Esophagus muscularis mucosa (tissue), 4 donors: ENCODE data around the gene AANAT. TPM values are rescaled to one million over a fixed set of nuclear protein-coding genes. Genes with fewer than 3 reads are reported as not detected.

Source experiments
- DNase-seq: peaks from one replicate; pipeline ENCODE4 v3.0.0-alpha.2; 2017; ENCODE audit errors: extremely low spot score
- H3K27ac ChIP-seq, 4 donors: fragments of 200-600 bp; sonication (generic); replicated peaks in 1 of 4; 1 replicate in 3 of 4; 2 replicates in 1 of 4; pipeline ENCODE4 v1.5.1; 2016 to 2019; ENCODE audit warnings: mild to moderate bottlenecking in 1 of 4
- H3K27me3 ChIP-seq, 4 donors: fragments of 200-600 bp; sonication (generic); one replicate each; pipeline versions ENCODE4 v1.5.1 to v1.6.0; 2016 to 2019
- H3K36me3 ChIP-seq, 4 donors: fragments of 200-600 bp; sonication (generic); one replicate each; pipeline ENCODE4 v1.5.1; 2016 to 2019
- H3K4me1 ChIP-seq, 4 donors: fragments of 200-600 bp; sonication (generic); one replicate each; pipeline ENCODE4 v1.5.1; 2016 to 2019
- H3K4me3 ChIP-seq, 4 donors: fragments of 200-600 bp; sonication (generic); 1 replicate in 2 of 4; 2 replicates in 2 of 4; pipeline ENCODE4 v1.5.1; 2016 to 2019; ENCODE audit warnings: mild to moderate bottlenecking in 4 of 4, moderate library complexity in 1 of 4
- H3K9me3 ChIP-seq, 4 donors: fragments of 200-600 bp; sonication (generic); 1 replicate in 3 of 4; 2 replicates in 1 of 4; pipeline ENCODE4 v1.5.1; 2016 to 2019
- CTCF ChIP-seq, 3 experiments: fragments of 200-600 bp in 2 of 3; fragments of 450-650 bp in 1 of 3; sonication (generic) in 2 of 3; IDR thresholded peaks; one replicate each; pipeline ENCODE4 v1.5.1; 2017 to 2019; ENCODE audit warnings: antibody characterized with exemption in 3 of 3, mild to moderate bottlenecking in 2 of 3, moderate library complexity in 1 of 3
- EP300 ChIP-seq: sonication (generic); formaldehyde crosslinking; IDR thresholded peaks from one replicate; pipeline ENCODE4 v1.6.1; 2017; ENCODE audit warnings: antibody characterized with exemption
- POLR2A ChIP-seq: fragments of 450-650 bp; IDR thresholded peaks from one replicate; pipeline ENCODE4 v1.6.1; 2017; ENCODE audit warnings: antibody characterized with exemption, moderate library complexity, mild to moderate bottlenecking, low read depth
- POLR2AphosphoS5 ChIP-seq, 2 donors: sonication (generic); formaldehyde crosslinking; IDR thresholded peaks; one replicate each; pipeline ENCODE4 v1.6.1; 2017; ENCODE audit warnings: antibody characterized with exemption in 2 of 2
- WGBS: methylation state at CpG from one replicate; pipeline ENCODE4 v1.1.5; 2018; 5-methylcytosine and 5-hydroxymethylcytosine counted together
- intact Hi-C: fragments of 100-400 bp; cut with DNase I; formaldehyde crosslinking; loops from one replicate; pipeline ENCODE4 v1.15.1; 2023
- total RNA-seq, 4 donors: library from RNA; depleted of rRNA; stranded (reverse); fragments of >200 nt; gene quantifications; one replicate each; pipeline versions ENCODE4 v1.1.0 to v1.2.1, GENCODE V29; 2016

The AANAT gene
- total RNA-seq, 4 donors from 2014 or later, result not detected

- H3K27me3 ChIP-seq, result no peaks in the 10 kb centered on the region
- 80% methylated on average over 1 of the region's 14 CpGs for WGBS
- no peak overlapping the region for H3K27ac ChIP-seq
- peaks cover 4 to 7% (median 5%) of the 10 kb centered on the region in 4 donors for H3K4me1 ChIP-seq
- no peak for DNase-seq
- H3K9me3 ChIP-seq, result no peaks in the 10 kb centered on the region
- H3K36me3 ChIP-seq, result peaks cover 0 to 29% (median 27%) of the 10 kb centered on the region in 4 donors
- H3K4me3 ChIP-seq, result no peak overlapping the region
- intact Hi-C loops, result no loop called here
- TF ChIP-seq EP300 (no peak), POLR2A (no peak), POLR2AphosphoS5 (IDR thresholded peaks at IDR 0.05) (no peak), CTCF (IDR thresholded peaks at IDR 0.05) (no peak)
Measured at GRCh38 chr17:76468634-76469010, 1.2 kb downstream of the AANAT start.

- WGBS, result 90% methylated on average over 14 of the region's 38 CpGs
- peaks cover 4 to 7% (median 5%) of the 10 kb centered on the region in 4 donors for H3K4me1 ChIP-seq
- no peak overlapping the region for H3K4me3 ChIP-seq
- H3K9me3 ChIP-seq, result no peaks in the 10 kb centered on the region
- H3K27ac ChIP-seq, result no peak overlapping the region
- peaks cover 0 to 36% (median 31%) of the 10 kb centered on the region in 4 donors for H3K36me3 ChIP-seq
- intact Hi-C loops, result no loop called here
- no peaks in the 10 kb centered on the region for H3K27me3 ChIP-seq
- no peak for TF ChIP-seq POLR2AphosphoS5 (IDR thresholded peaks at IDR 0.05)
- no peak for TF ChIP-seq CTCF (IDR thresholded peaks at IDR 0.05)
- no peak for TF ChIP-seq EP300
- no peak for TF ChIP-seq POLR2A
- DNase-seq, result no peak
Measured at GRCh38 chr17:76469076-76469990, 1.9 kb downstream of the AANAT start.

GRCh38 chr17:76469991-76470739 lies 2.8 kb downstream of the AANAT start:
- no peaks in the 10 kb centered on the region for H3K9me3 ChIP-seq
- peaks cover 0 to 42% (median 36%) of the 10 kb centered on the region in 4 donors for H3K36me3 ChIP-seq
- H3K4me1 ChIP-seq, result peaks cover 4 to 7% (median 5%) of the 10 kb centered on the region in 4 donors
- H3K27ac ChIP-seq, result no peak overlapping the region
- H3K27me3 ChIP-seq, result no peaks in the 10 kb centered on the region
- 92% methylated on average over 8 of the region's 13 CpGs for WGBS
- DNase-seq, result no peak
- H3K4me3 ChIP-seq, result no peak overlapping the region
- TF ChIP-seq EP300 (no peak), CTCF (IDR thresholded peaks at IDR 0.05) (no peak), POLR2A (no peak), POLR2AphosphoS5 (IDR thresholded peaks at IDR 0.05) (no peak)
- intact Hi-C loops, result no loop called here

GRCh38 chr17:76471498-76472257 lies 4.3 kb downstream of the AANAT start:
- intact Hi-C loops, result no loop called here
- H3K4me1 ChIP-seq, result no peaks in the 10 kb centered on the region
- TF ChIP-seq CTCF (IDR thresholded peaks at IDR 0.05) (no peak), EP300 (no peak), POLR2A (no peak), POLR2AphosphoS5 (IDR thresholded peaks at IDR 0.05) (no peak)
- no peaks in the 10 kb centered on the region for H3K9me3 ChIP-seq
- no peak overlapping the region for H3K4me3 ChIP-seq
- 98% methylated on average over 22 of the region's 35 CpGs for WGBS
- no peak for DNase-seq
- no peaks in the 10 kb centered on the region for H3K27me3 ChIP-seq
- H3K27ac ChIP-seq, result no peak overlapping the region
- peaks cover 0 to 48% (median 38%) of the 10 kb centered on the region in 4 donors for H3K36me3 ChIP-seq
